SK-N-SH (cell line): ENCODE data around the gene BTRC. TPM values are rescaled to one million over a fixed set of nuclear protein-coding genes. Genes with fewer than 3 reads are reported as not detected.
A peak's percentile ranks its signal among the peaks of the same experiment; 100 is the strongest.

ENCODE experiments used
- CTCF ChIA-PET: fragments of 300-600, 350-600 bp; formaldehyde crosslinking; extraction: SDS; loops from one replicate; lab custom pipeline; 2021; lab: Yijun Ruan, JAX
- POLR2A ChIA-PET: fragments of 350-600 bp; sonication (Branson Sonifier 250); formaldehyde crosslinking; extraction: SDS; loops from one replicate; lab custom pipeline; 2020; ENCODE audit warnings: antibody characterized with exemption, inconsistent platforms; lab: Yijun Ruan, JAX
- DNase-seq: peaks from one replicate; pipeline ENCODE4 v3.0.0; 2012
- H2AFZ ChIP-seq: fragments of 200-600 bp; sonication (generic); 2 replicates; pipeline ENCODE4 v1.8.1; 2016; ENCODE audit warnings: antibody characterized with exemption, mild to moderate bottlenecking, low read depth
- H3F3A ChIP-seq: fragments of 200-600 bp; sonication (generic); replicated peaks from 2 replicates; pipeline ENCODE3; 2016; ENCODE audit warnings: antibody characterized with exemption, mild to moderate bottlenecking; ENCODE audit not compliant: insufficient read depth
- H3K27ac ChIP-seq, 2 experiments: fragments of 200-500 bp in 1 of 2; fragments of 200-600 bp in 1 of 2; sonication (Bioruptor generic) in 1 of 2; sonication (generic), shearing (Covaris generic) in 1 of 2; 2 replicates each; pipeline versions ENCODE4 v1.5.1 to v1.6.1; 2014 to 2016; ENCODE audit warnings: low read depth in 2 of 2, inconsistent platforms in 1 of 2, low read length in 1 of 2, mild to moderate bottlenecking in 1 of 2, mixed read lengths in 1 of 2
- H3K27me3 ChIP-seq: fragments of 200-600 bp; sonication (generic), shearing (Covaris generic); 2 replicates; pipeline ENCODE4 v1.6.1; 2016; ENCODE audit warnings: mixed run types; ENCODE audit not compliant: insufficient read depth
- H3K36me3 ChIP-seq, 2 experiments: fragments of 200-500 bp in 1 of 2; fragments of 200-600 bp in 1 of 2; sonication (Bioruptor generic) in 1 of 2; sonication (generic) in 1 of 2; replicated peaks in 1 of 2; 2 replicates each; pipeline versions ENCODE3 to v1.5.1; 2014 to 2016; ENCODE audit warnings: low read length in 1 of 2, mild to moderate bottlenecking in 1 of 2; ENCODE audit not compliant: insufficient read depth in 2 of 2, control insufficient read depth in 1 of 2
- H3K4me1 ChIP-seq, 2 experiments: fragments of 200-500 bp in 1 of 2; fragments of 200-600 bp in 1 of 2; sonication (Bioruptor generic) in 1 of 2; sonication (generic), shearing (Covaris generic) in 1 of 2; 2 replicates each; pipeline versions ENCODE4 v1.5.1 to v1.6.1; 2014 to 2016; ENCODE audit warnings: low read depth in 1 of 2, low read length in 1 of 2, mixed run types in 1 of 2; ENCODE audit not compliant: insufficient read depth in 2 of 2, control insufficient read depth in 1 of 2
- H3K4me2 ChIP-seq: fragments of 200-600 bp; sonication (generic), shearing (Covaris generic); 2 replicates; pipeline ENCODE4 v1.6.1; 2017; ENCODE audit warnings: mixed run types
- H3K4me3 ChIP-seq, 2 experiments: fragments of 200-500 bp in 1 of 2; fragments of 200-600 bp in 1 of 2; sonication (Bioruptor generic) in 1 of 2; sonication (generic), shearing (Covaris generic) in 1 of 2; 2 replicates each; pipeline versions ENCODE4 v1.5.1 to v1.8.1; 2014 to 2016; ENCODE audit warnings: low read depth in 2 of 2, inconsistent platforms in 1 of 2, low read length in 1 of 2, mild to moderate bottlenecking in 1 of 2, mixed read lengths in 1 of 2, moderate library complexity in 1 of 2
- H3K79me2 ChIP-seq: fragments of 200-600 bp; sonication (generic); 2 replicates; pipeline ENCODE4 v1.8.1; 2017; ENCODE audit warnings: mild to moderate bottlenecking; ENCODE audit not compliant: insufficient read depth
- H3K9ac ChIP-seq: fragments of 200-600 bp; sonication (generic); 2 replicates; pipeline ENCODE4 v1.6.1; 2017; ENCODE audit warnings: mixed run types
- H3K9me2 ChIP-seq: fragments of 200-600 bp; sonication (generic); 2 replicates; pipeline ENCODE4 v1.6.1; 2017; ENCODE audit warnings: mixed run types
- H3K9me3 ChIP-seq: fragments of 200-600 bp; sonication (generic); 2 replicates; pipeline ENCODE4 v1.6.1; 2017; ENCODE audit warnings: mixed run types, mild to moderate bottlenecking, moderate library complexity
- H4K20me1 ChIP-seq: fragments of 200-600 bp; sonication (generic); 2 replicates; pipeline ENCODE4 v1.6.1; 2017; ENCODE audit warnings: mild to moderate bottlenecking, mixed run types; ENCODE audit not compliant: insufficient read depth
- CHD2 ChIP-seq: fragments of 150-350 bp; IDR thresholded peaks from 2 replicates; pipeline ENCODE4 v1.6.1; 2018; ENCODE audit warnings: low read length; ENCODE audit not compliant: partially characterized antibody
- CTCF ChIP-seq: fragments of 200-600 bp; sonication (generic); IDR thresholded peaks from 2 replicates; pipeline ENCODE4 v1.6.1; 2017; ENCODE audit warnings: antibody characterized with exemption, mild to moderate bottlenecking, moderate library complexity
- FOSL2 ChIP-seq: IDR thresholded peaks from 2 replicates; pipeline ENCODE4 v1.4.0; 2012; ENCODE audit warnings: low read depth, mild to moderate bottlenecking, moderate library complexity, borderline replicate concordance
- IRF3 ChIP-seq: fragments of 150-350 bp; IDR thresholded peaks from 2 replicates; pipeline ENCODE4 v1.6.1; 2016; ENCODE audit warnings: mild to moderate bottlenecking, low read depth, low read length
- JUND ChIP-seq: IDR thresholded peaks from 2 replicates; pipeline ENCODE4 v1.4.0; 2012
- MXI1 ChIP-seq: IDR thresholded peaks from 2 replicates; pipeline ENCODE4 v1.6.1; 2012; ENCODE audit warnings: mild to moderate bottlenecking, low read depth, low read length, improper control_type of control experiment
- NFIC ChIP-seq: IDR thresholded peaks from 2 replicates; pipeline ENCODE4 v1.4.0; 2012; ENCODE audit warnings: borderline replicate concordance
- RAD21 ChIP-seq: IDR thresholded peaks from 2 replicates; pipeline ENCODE4 v1.6.1; 2012; ENCODE audit warnings: mild to moderate bottlenecking, low read length
- RCOR1 ChIP-seq: fragments of 150-350 bp; IDR thresholded peaks from 2 replicates; pipeline ENCODE4 v1.6.1; 2017; ENCODE audit warnings: antibody characterized with exemption, low read length
- REST ChIP-seq: IDR thresholded peaks from 2 replicates; pipeline ENCODE4 v1.6.1; 2012; ENCODE audit warnings: mild to moderate bottlenecking, low read depth, low read length, moderate library complexity
- SMC3 ChIP-seq: IDR thresholded peaks from 2 replicates; pipeline ENCODE4 v1.6.1; 2012; ENCODE audit warnings: low read depth, low read length, improper control_type of control experiment
- TAF1 ChIP-seq: IDR thresholded peaks from 2 replicates; pipeline ENCODE4 v1.6.1; 2012; ENCODE audit warnings: low read depth, mild to moderate bottlenecking, low read length, moderate library complexity, borderline replicate concordance
- TCF12 ChIP-seq: IDR thresholded peaks from 2 replicates; pipeline ENCODE4 v1.4.0; 2012
- TEAD4 ChIP-seq: IDR thresholded peaks from 2 replicates; pipeline ENCODE4 v1.4.0; 2012; ENCODE audit warnings: mild to moderate bottlenecking, borderline replicate concordance; ENCODE audit not compliant: insufficient read depth
- USF1 ChIP-seq: IDR thresholded peaks from 2 replicates; pipeline ENCODE4 v1.4.0; 2012; ENCODE audit warnings: low read depth, borderline replicate concordance
- USF2 ChIP-seq: fragments of 150-350 bp; IDR thresholded peaks from 2 replicates; pipeline ENCODE4 v1.6.1; 2017; ENCODE audit warnings: antibody characterized with exemption, low read length, low read depth, borderline replicate concordance
- WGBS: methylation state at CpG from one replicate; pipeline ENCODE4 v1.1.6; 2017; ENCODE audit warnings: low lambda C conversion rate; 5-methylcytosine and 5-hydroxymethylcytosine counted together
- polyA plus RNA-seq, 3 experiments: library from polyadenylated mRNA; depleted of rRNA; stranded (reverse); fragments of >200 nt; gene quantifications; 2 replicates each; pipeline ENCODE4 v1.2.3, GENCODE V29; 2012

The BTRC gene
- polyA plus RNA-seq, 1 of the 3 experiments (the other 2 are of a cell fraction) = 6.5 TPM

- Histone ChIP-seq H3K79me2 (no peaks in the 10 kb centered on the region), H3K9me2 (no peaks in the 10 kb centered on the region), H3F3A (no peaks in the 10 kb centered on the region), H3K4me3 (no peak overlapping the region; a peak in 1 of 4 replicates), H3K4me1 (peaks cover 0 to 13% of the 10 kb centered on the region in 2 experiments; a peak in 2 of 4 replicates), H3K36me3 (no peaks in the 10 kb centered on the region), H4K20me1 (no peaks in the 10 kb centered on the region), H3K27me3 (no peaks in the 10 kb centered on the region), H3K4me2 (no peak overlapping the region), H2AFZ (no peak overlapping the region), H3K9ac (no peak overlapping the region), H3K27ac (no peak overlapping the region; a peak in 1 of 4 replicates), H3K9me3 (no peaks in the 10 kb centered on the region)
- peak; percentile 52 for DNase-seq
- TF ChIP-seq IRF3 = no peak
- peak; percentile 75 for TF ChIP-seq SMC3
- TF ChIP-seq RAD21 = peak; percentile 80
- TF ChIP-seq CTCF = peak; percentile 91
- TF ChIP-seq CHD2 = peak; percentile 65
- TF ChIP-seq RCOR1 = 0 out of 2 replicates have a peak, but pooled peaks have one; percentile 47
- POLR2A ChIA-PET = interaction anchor here (0.6 to 0.8 kb wide), 3 partner anchors 17 to 692 kb away, joined by 3 to 4 read pairs (median 3); no protein-coding TSS in a partner anchor
- whole genome bisulfite sequencing = 0% methylated on average over 3 of the region's 3 CpGs
- CTCF ChIA-PET = interaction anchor here (0.6 to 6.3 kb wide), 68 partner anchors 9 to 373 kb away, joined by 3 to 108 read pairs (median 4); partner anchors contain the start of gene BTRC
These were observed 113.4 kb downstream of the BTRC start for GRCh38 chr10:101467286-101467770.

- 94% methylated on average over 2 of the region's 2 CpGs for WGBS
- no peak overlapping the region for H2AFZ ChIP-seq
- H3K9me3 ChIP-seq = no peaks in the 10 kb centered on the region
- ChIA-PET CTCF (interaction anchor here (0.6 to 6.3 kb wide), 30 partner anchors 9 to 373 kb away, joined by 3 to 108 read pairs (median 10); partner anchors contain the start of gene BTRC), POLR2A (no interaction called here)
- no peak overlapping the region for H3K27ac ChIP-seq
- H3K4me3 ChIP-seq = no peak overlapping the region
- H3K9ac ChIP-seq = no peak overlapping the region
- H3K27me3 ChIP-seq = no peaks in the 10 kb centered on the region
- H3K4me1 ChIP-seq = peaks cover 0 to 13% of the 10 kb centered on the region in 2 experiments; a peak in 2 of 4 replicates
- DNase-seq = no peak
- no peaks in the 10 kb centered on the region for H3K9me2 ChIP-seq
- no peaks in the 10 kb centered on the region for H3F3A ChIP-seq
- H3K36me3 ChIP-seq = no peaks in the 10 kb centered on the region
- no peak overlapping the region for H3K4me2 ChIP-seq
- no peaks in the 10 kb centered on the region for H4K20me1 ChIP-seq
- no peaks in the 10 kb centered on the region for H3K79me2 ChIP-seq
- TF ChIP-seq TAF1 (no peak), MXI1 (no peak), JUND (no peak), NFIC (no peak), TEAD4 (no peak), RCOR1 (no peak), SMC3 (no peak), IRF3 (no peak), FOSL2 (no peak), USF2 (no peak), REST (no peak), TCF12 (no peak), USF1 (no peak)
These were observed 114.2 kb downstream of the BTRC start for GRCh38 chr10:101468159-101468558.
